ENCODE data around the gene MED17. TPM values are rescaled to one million over a fixed set of nuclear protein-coding genes. Genes with fewer than 3 reads are reported as not detected.

MED17 gene
- total and polyA plus RNA-seq, 10 donors, result 10.4 to 41.3 (median 36.6) TPM

GRCh38 chr11:93820847-93821246, 36.8 kb downstream of the MED17 start:
- intact Hi-C loops (cut with DNase I; ENCODE audit: low total_unique reads), result no loop called here
- WGBS, 5 donors, result 87 to 95% (median 93%) methylated on average over 6 to 14 of the region's 14 CpGs
- Histone ChIP-seq H3K9me3 (no peaks in the 10 kb centered on the region), H3K4me3 (no peak overlapping the region), H3K27me3 (replicated peaks in 1 of 7) (no peaks in the 10 kb centered on the region), H3K36me3 (peaks cover 0 to 19% (median 0%) of the 10 kb centered on the region in 6 donors), H3K27ac (no peak overlapping the region), H3K4me1 (no peaks in the 10 kb centered on the region)
- DNase-seq, result no peak
- TF ChIP-seq POLR2A (IDR thresholded peaks at IDR 0.05), result no peak
- no peak for TF ChIP-seq POLR2AphosphoS5 (IDR thresholded peaks at IDR 0.05)
- TF ChIP-seq, protein P1, sequence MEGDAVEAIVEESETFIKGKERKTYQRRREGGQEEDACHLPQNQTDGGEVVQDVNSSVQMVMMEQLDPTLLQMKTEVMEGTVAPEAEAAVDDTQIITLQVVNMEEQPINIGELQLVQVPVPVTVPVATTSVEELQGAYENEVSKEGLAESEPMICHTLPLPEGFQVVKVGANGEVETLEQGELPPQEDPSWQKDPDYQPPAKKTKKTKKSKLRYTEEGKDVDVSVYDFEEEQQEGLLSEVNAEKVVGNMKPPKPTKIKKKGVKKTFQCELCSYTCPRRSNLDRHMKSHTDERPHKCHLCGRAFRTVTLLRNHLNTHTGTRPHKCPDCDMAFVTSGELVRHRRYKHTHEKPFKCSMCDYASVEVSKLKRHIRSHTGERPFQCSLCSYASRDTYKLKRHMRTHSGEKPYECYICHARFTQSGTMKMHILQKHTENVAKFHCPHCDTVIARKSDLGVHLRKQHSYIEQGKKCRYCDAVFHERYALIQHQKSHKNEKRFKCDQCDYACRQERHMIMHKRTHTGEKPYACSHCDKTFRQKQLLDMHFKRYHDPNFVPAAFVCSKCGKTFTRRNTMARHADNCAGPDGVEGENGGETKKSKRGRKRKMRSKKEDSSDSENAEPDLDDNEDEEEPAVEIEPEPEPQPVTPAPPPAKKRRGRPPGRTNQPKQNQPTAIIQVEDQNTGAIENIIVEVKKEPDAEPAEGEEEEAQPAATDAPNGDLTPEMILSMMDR (IDR thresholded peaks at IDR 0.05 in 8 of 11, conservative IDR thresholded peaks at IDR 0.05 in 3 of 11), result no peak

GRCh38 chr11:93821617-93822016, 37.5 kb downstream of the MED17 start:
- 64 to 80% (median 70%) methylated on average over 2 of the region's 2 CpGs for WGBS, 5 donors
- Histone ChIP-seq H3K27ac (no peak overlapping the region), H3K9me3 (no peaks in the 10 kb centered on the region), H3K36me3 (peaks cover 0 to 16% (median 0%) of the 10 kb centered on the region in 6 donors), H3K27me3 (replicated peaks in 1 of 7) (no peaks in the 10 kb centered on the region), H3K4me1 (no peaks in the 10 kb centered on the region), H3K4me3 (no peak overlapping the region)
- intact Hi-C loops (cut with DNase I; ENCODE audit: low total_unique reads), result no loop called here
- TF ChIP-seq, protein P1 (IDR thresholded peaks at IDR 0.05 in 8 of 11, conservative IDR thresholded peaks at IDR 0.05 in 3 of 11), result no peak
- no peak for DNase-seq

DNA sequence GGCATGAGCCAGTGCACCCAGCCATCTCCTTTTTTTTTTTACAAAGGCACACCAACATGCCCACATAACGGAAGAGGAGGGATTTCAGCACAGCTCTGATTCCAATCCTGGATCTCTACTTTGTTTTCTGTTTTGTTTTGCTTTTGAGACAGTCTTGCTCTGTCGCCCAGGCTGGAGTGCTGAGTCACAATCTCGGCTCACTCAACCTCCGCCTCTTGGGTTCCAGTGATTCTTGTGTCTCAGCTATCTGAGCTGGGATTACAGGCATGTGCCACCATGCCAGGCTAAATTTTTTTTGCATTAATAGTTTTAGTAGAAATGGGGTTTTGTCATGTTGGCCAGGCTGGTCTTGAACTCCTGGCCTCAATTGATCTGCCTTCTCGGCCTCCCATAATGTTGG, 38.3 kb downstream of the MED17 start:
- TF ChIP-seq POLR2AphosphoS5 (IDR thresholded peaks at IDR 0.05) (no peak), POLR2A (IDR thresholded peaks at IDR 0.05) (no peak)
- TF ChIP-seq, protein P1 (IDR thresholded peaks at IDR 0.05 in 8 of 11, conservative IDR thresholded peaks at IDR 0.05 in 3 of 11), result no peak
- no peaks in the 10 kb centered on the region for H3K4me1 ChIP-seq

DNA sequence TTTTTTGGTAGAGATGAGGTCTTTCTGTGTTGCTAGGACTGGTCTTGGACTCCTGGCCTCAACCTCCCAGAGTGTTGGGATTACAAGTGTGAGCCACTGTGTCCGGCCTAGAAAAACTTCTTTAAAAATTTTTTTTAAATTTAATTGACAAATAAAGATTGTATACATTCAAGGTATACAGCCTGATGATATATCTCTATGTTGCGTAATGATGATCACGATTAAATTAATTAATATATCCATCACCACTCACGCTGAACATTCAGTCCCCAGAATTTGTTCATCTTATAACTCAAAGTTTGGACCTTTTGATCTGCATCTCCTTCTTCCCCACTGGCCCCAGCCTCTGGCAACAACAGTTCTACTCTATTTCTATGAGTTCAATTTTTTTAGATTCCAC, 39.1 kb downstream of the MED17 start:
- intact Hi-C loops (cut with DNase I; ENCODE audit: low total_unique reads), result no loop called here
- H3K4me1 ChIP-seq, result no peaks in the 10 kb centered on the region
- TF ChIP-seq POLR2A (IDR thresholded peaks at IDR 0.05) (no peak), POLR2AphosphoS5 (IDR thresholded peaks at IDR 0.05) (no peak)
- TF ChIP-seq, protein P1 (IDR thresholded peaks at IDR 0.05 in 8 of 11, conservative IDR thresholded peaks at IDR 0.05 in 3 of 11), result no peak
- 89 to 95% (median 94%) methylated on average over 4 of the region's 4 CpGs for WGBS, 5 donors
- no peaks in the 10 kb centered on the region for H3K9me3 ChIP-seq
- no peak for DNase-seq
- no peaks in the 10 kb centered on the region for H3K27me3 ChIP-seq (replicated peaks in 1 of 7)
- H3K4me3 ChIP-seq, result no peak overlapping the region
- peaks cover 0 to 9% (median 0%) of the 10 kb centered on the region in 6 donors for H3K36me3 ChIP-seq
- H3K27ac ChIP-seq, result no peak overlapping the region

More for the DNA sequence above, 38.3 kb downstream of the MED17 start:
- WGBS, 5 donors, result 87 to 96% (median 93%) methylated on average over 5 of the region's 5 CpGs
- DNase-seq, result no peak
- Histone ChIP-seq H3K27me3 (replicated peaks in 1 of 7) (no peaks in the 10 kb centered on the region), H3K27ac (no peak overlapping the region), H3K9me3 (no peaks in the 10 kb centered on the region), H3K4me3 (no peak overlapping the region), H3K36me3 (peaks cover 0 to 11% (median 0%) of the 10 kb centered on the region in 6 donors)
- intact Hi-C loops (cut with DNase I; ENCODE audit: low total_unique reads), result no loop called here
